AG09309 (cell line): ENCODE data around the gene AGPAT3.

Source experiments
- DNase-seq: peaks from one replicate; pipeline ENCODE4 v3.0.0-alpha.2; 2010; ENCODE audit warnings: low read depth
- H3K4me3 ChIP-seq: 2 replicates; pipeline ENCODE4 v1.5.1; 2011; ENCODE audit warnings: mild to moderate bottlenecking, low read depth, low read length, moderate library complexity; ENCODE audit not compliant: control insufficient read depth
- CTCF ChIP-seq: IDR thresholded peaks from 2 replicates; pipeline ENCODE4 v1.5.1; 2011; ENCODE audit warnings: mild to moderate bottlenecking, low read depth, low read length, inconsistent platforms; ENCODE audit not compliant: insufficient read depth, control insufficient read depth; ENCODE audit errors: missing control alignments

The AGPAT3 gene

GRCh38 chr21:43935711-43936110, 70.7 kb downstream of the AGPAT3 start:
- no peak for TF ChIP-seq CTCF
- no peak overlapping the region for H3K4me3 ChIP-seq
- no peak for DNase-seq

GRCh38 chr21:43936247-43936967, 71.4 kb downstream of the AGPAT3 start:
- no peak for DNase-seq
- H3K4me3 ChIP-seq: no peak overlapping the region
- TF ChIP-seq CTCF: no peak

- H3K4me3 ChIP-seq: no peak overlapping the region
- DNase-seq: no peak
- TF ChIP-seq CTCF: no peak
Measured at GRCh38 chr21:43937051-43937832, 72.2 kb downstream of the AGPAT3 start.

GRCh38 chr21:43937891-43938309, 72.9 kb downstream of the AGPAT3 start:
- no peak for TF ChIP-seq CTCF
- DNase-seq: no peak
- H3K4me3 ChIP-seq: no peak overlapping the region

GRCh38 chr21:43938751-43939442, 73.9 kb downstream of the AGPAT3 start:
- DNase-seq: no peak
- no peak overlapping the region for H3K4me3 ChIP-seq
- TF ChIP-seq CTCF: peak; percentile 82

GRCh38 chr21:43939443-43940328, 74.7 kb downstream of the AGPAT3 start:
- no peak for TF ChIP-seq CTCF
- DNase-seq: no peak
- no peak overlapping the region for H3K4me3 ChIP-seq
